OCI-LY1 (cell line): ENCODE measurements around the gene NOP58.
"Not testable (repeated sequence)": the region's sequence is repeated elsewhere in the genome, so short reads cannot be mapped to it uniquely, and the experiment has no call there.

Experiments used
- EZH2 ChIP-seq: fragments of 200-600 bp; sonication (generic), shearing (Covaris generic); IDR thresholded peaks from 2 replicates; pipeline ENCODE4 v1.8.0; 2017; ENCODE audit warnings: borderline replicate concordance, mixed run types, mild to moderate bottlenecking, antibody characterized with exemption, low read length, moderate library complexity, mixed read lengths
- TF ChIP-seq, protein P1 (sequence below): fragments of 200-600 bp; sonication (generic), shearing (Covaris generic); IDR thresholded peaks from 2 replicates; pipeline ENCODE4 v1.5.1; 2017; ENCODE audit warnings: mild to moderate bottlenecking, antibody characterized with exemption, low read length, moderate library complexity, mixed read lengths

DNA sequence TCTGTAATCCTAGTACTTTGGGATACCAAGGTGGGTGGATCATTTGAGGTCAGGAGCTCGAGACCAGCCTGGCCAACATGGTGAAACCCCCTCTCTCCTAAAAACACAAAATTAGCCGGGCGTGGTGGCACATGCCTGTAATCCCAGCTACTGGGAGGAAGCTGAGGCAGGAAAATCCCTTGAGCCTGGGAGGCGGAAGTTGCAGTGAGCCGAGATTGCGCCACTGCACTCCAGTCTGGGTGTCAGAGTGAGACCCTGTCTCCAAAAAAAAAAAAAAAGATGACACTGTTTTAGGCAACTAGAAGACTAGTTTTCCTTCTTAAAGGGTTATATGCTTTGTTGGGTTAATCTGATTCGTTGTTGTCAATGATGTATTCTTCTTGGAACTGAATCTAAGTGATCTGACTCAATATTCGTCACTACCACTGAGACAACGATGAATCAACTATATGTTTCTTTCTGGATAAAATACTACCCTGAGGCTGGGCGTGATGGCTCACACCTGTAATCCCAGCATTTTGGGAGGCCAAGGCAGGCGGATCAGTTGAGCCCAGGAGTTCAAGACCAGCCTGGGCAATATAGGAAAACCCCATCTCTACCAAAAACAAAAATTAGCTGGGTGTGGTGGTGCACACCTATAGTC, 10.6 kb downstream of the NOP58 start:
- TF ChIP-seq, protein P1, sequence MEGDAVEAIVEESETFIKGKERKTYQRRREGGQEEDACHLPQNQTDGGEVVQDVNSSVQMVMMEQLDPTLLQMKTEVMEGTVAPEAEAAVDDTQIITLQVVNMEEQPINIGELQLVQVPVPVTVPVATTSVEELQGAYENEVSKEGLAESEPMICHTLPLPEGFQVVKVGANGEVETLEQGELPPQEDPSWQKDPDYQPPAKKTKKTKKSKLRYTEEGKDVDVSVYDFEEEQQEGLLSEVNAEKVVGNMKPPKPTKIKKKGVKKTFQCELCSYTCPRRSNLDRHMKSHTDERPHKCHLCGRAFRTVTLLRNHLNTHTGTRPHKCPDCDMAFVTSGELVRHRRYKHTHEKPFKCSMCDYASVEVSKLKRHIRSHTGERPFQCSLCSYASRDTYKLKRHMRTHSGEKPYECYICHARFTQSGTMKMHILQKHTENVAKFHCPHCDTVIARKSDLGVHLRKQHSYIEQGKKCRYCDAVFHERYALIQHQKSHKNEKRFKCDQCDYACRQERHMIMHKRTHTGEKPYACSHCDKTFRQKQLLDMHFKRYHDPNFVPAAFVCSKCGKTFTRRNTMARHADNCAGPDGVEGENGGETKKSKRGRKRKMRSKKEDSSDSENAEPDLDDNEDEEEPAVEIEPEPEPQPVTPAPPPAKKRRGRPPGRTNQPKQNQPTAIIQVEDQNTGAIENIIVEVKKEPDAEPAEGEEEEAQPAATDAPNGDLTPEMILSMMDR, result not testable (repeated sequence)
- TF ChIP-seq EZH2, result not testable (repeated sequence)
